GM23338 (cell line): ENCODE measurements around the gene DHFR.

Experiments
- EZH2 ChIP-seq: fragments of 200-600 bp; sonication (generic); IDR thresholded peaks from one replicate; pipeline ENCODE4 v1.8.0; 2017; ENCODE audit warnings: antibody characterized with exemption, mild to moderate bottlenecking, low read depth; ENCODE audit not compliant: unreplicated experiment
- JUNB ChIP-seq: IDR thresholded peaks from one replicate; pipeline ENCODE4 v1.6.1; 2016; ENCODE audit warnings: antibody characterized with exemption; ENCODE audit not compliant: unreplicated experiment
- ZNF331 ChIP-seq: fragments of 250-450 bp; sonication (Bioruptor Pico); IDR thresholded peaks from 2 replicates; pipeline ENCODE4 v1.5.0; 2020; ENCODE audit warnings: low read depth, mild to moderate bottlenecking, moderate library complexity
- TF ChIP-seq, protein P1 (sequence below), 2 experiments: fragments of 200-600 bp in 1 of 2; sonication (generic) in 1 of 2; conservative IDR thresholded peaks; 2 replicates each; pipeline versions ENCODE4 v1.5.1 to v1.6.1; 2016 to 2017; ENCODE audit warnings: antibody characterized with exemption in 2 of 2, low read depth in 2 of 2, mild to moderate bottlenecking in 2 of 2, moderate library complexity in 1 of 2

DNA sequence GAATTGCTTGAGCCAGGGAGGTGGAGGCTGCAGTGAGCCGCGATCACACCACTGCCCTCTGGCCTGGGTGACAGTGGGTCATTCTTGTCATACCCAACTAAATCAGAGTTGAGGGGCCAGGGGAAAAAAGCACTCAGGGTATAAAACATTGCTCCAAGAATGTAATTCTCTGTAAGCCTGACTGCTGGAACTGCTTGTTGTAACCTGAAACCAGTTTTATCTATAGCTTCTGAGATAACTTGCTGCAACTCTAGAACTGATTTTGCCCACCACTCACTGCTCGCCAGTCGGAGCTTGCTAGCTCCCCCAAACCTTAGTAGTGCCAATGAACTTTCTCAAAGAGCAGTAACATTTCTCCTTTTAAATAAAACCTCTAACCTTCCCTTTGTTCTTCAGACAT, 9.9 kb downstream of the DHFR start:
- TF ChIP-seq ZNF331 (no peak), JUNB (no peak), EZH2 (no peak)
- TF ChIP-seq, protein P1, sequence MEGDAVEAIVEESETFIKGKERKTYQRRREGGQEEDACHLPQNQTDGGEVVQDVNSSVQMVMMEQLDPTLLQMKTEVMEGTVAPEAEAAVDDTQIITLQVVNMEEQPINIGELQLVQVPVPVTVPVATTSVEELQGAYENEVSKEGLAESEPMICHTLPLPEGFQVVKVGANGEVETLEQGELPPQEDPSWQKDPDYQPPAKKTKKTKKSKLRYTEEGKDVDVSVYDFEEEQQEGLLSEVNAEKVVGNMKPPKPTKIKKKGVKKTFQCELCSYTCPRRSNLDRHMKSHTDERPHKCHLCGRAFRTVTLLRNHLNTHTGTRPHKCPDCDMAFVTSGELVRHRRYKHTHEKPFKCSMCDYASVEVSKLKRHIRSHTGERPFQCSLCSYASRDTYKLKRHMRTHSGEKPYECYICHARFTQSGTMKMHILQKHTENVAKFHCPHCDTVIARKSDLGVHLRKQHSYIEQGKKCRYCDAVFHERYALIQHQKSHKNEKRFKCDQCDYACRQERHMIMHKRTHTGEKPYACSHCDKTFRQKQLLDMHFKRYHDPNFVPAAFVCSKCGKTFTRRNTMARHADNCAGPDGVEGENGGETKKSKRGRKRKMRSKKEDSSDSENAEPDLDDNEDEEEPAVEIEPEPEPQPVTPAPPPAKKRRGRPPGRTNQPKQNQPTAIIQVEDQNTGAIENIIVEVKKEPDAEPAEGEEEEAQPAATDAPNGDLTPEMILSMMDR (conservative IDR thresholded peaks at IDR 0.05; ENCODE audit: low read depth in 2 of 2): no peak
